Measurements from ENCODE around the gene HS6ST3. TPM values are rescaled to one million over a fixed set of nuclear protein-coding genes. Genes with fewer than 3 reads are reported as not detected.

The HS6ST3 gene
- total RNA-seq, 4 donors from 2014 or later: 0.16 to 0.27 TPM; not detected in 2

DNA sequence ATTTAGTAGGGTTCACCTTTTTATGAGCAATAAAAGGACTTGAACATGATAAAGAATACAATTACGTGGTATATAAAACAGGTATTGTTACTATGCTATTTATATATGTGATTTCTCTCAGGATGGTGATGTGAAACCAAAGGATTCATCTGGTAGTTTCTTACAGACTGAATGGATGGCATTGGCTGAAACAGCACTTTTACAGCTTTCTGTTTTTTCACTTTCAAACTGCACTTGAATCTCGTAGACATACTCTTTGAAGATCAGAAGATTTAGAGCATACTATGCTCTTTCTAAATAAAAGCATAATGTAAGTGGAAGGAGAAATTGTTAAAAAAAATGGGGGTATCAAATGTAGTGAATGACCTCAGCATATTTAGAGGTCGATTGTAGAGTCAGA, 354.8 kb downstream of the HS6ST3 start:
- Histone ChIP-seq H3K4me3 (no peak overlapping the region), H3K9me3 (no peaks in the 10 kb centered on the region), H3K27me3 (no peaks in the 10 kb centered on the region), H3K4me1 (no peaks in the 10 kb centered on the region), H3K27ac (no peak overlapping the region), H3K36me3 (no peaks in the 10 kb centered on the region)
- intact Hi-C loops (cut with DNase I; ENCODE audit: low total_unique reads) (no loop called here), in situ Hi-C loops (cut with MboI; ENCODE audit: low pct_ligation_motif_present in 1 of 4, low pct_unique_long_range_greater_than_20kb in 1 of 4, low sequenced_read_pairs in 3 of 4) (no loop called here)
- DNase-seq: no peak
- 28 to 38% methylated on average over 3 of the region's 3 CpGs for WGBS, 2 donors (ENCODE audit: low coverage in 1 of 2)
- TF ChIP-seq POLR2A (IDR thresholded peaks at IDR 0.05): no peak
- no peak for TF ChIP-seq EP300 (IDR thresholded peaks at IDR 0.05; ENCODE audit: low read depth)
- TF ChIP-seq, protein P1, sequence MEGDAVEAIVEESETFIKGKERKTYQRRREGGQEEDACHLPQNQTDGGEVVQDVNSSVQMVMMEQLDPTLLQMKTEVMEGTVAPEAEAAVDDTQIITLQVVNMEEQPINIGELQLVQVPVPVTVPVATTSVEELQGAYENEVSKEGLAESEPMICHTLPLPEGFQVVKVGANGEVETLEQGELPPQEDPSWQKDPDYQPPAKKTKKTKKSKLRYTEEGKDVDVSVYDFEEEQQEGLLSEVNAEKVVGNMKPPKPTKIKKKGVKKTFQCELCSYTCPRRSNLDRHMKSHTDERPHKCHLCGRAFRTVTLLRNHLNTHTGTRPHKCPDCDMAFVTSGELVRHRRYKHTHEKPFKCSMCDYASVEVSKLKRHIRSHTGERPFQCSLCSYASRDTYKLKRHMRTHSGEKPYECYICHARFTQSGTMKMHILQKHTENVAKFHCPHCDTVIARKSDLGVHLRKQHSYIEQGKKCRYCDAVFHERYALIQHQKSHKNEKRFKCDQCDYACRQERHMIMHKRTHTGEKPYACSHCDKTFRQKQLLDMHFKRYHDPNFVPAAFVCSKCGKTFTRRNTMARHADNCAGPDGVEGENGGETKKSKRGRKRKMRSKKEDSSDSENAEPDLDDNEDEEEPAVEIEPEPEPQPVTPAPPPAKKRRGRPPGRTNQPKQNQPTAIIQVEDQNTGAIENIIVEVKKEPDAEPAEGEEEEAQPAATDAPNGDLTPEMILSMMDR (IDR thresholded peaks at IDR 0.05): no peak
- TF ChIP-seq POLR2AphosphoS5 (IDR thresholded peaks at IDR 0.05): no peak

- 63 to 64% methylated on average over 1 of the region's 1 CpG for WGBS, 2 donors (ENCODE audit: low coverage in 1 of 2)
- H3K4me1 ChIP-seq: no peaks in the 10 kb centered on the region
- DNase-seq: no peak
- intact Hi-C loops (cut with DNase I; ENCODE audit: low total_unique reads): no loop called here
- H3K4me3 ChIP-seq: no peak overlapping the region
- no peaks in the 10 kb centered on the region for H3K9me3 ChIP-seq
- in situ Hi-C loops (cut with MboI; ENCODE audit: low pct_ligation_motif_present in 1 of 4, low pct_unique_long_range_greater_than_20kb in 1 of 4, low sequenced_read_pairs in 3 of 4): no loop called here
- no peak overlapping the region for H3K27ac ChIP-seq
- H3K27me3 ChIP-seq: no peaks in the 10 kb centered on the region
- TF ChIP-seq EP300 (IDR thresholded peaks at IDR 0.05; ENCODE audit: low read depth) (no peak), POLR2A (IDR thresholded peaks at IDR 0.05) (no peak), POLR2AphosphoS5 (IDR thresholded peaks at IDR 0.05) (no peak)
- TF ChIP-seq, protein P1 (IDR thresholded peaks at IDR 0.05): no peak
- H3K36me3 ChIP-seq: no peaks in the 10 kb centered on the region
These were observed 360.0 kb downstream of the HS6ST3 start for GRCh38 chr13:96449920-96450319.

- H3K4me3 ChIP-seq: no peak overlapping the region
- H3K27me3 ChIP-seq: no peaks in the 10 kb centered on the region
- H3K4me1 ChIP-seq: no peaks in the 10 kb centered on the region
- in situ Hi-C loops (cut with MboI; ENCODE audit: low pct_ligation_motif_present in 1 of 4, low pct_unique_long_range_greater_than_20kb in 1 of 4, low sequenced_read_pairs in 3 of 4) (no loop called here), intact Hi-C loops (cut with DNase I; ENCODE audit: low total_unique reads) (no loop called here)
- no peaks in the 10 kb centered on the region for H3K36me3 ChIP-seq
- DNase-seq: no peak
- TF ChIP-seq POLR2A (IDR thresholded peaks at IDR 0.05): no peak
- TF ChIP-seq POLR2AphosphoS5 (IDR thresholded peaks at IDR 0.05): no peak
- TF ChIP-seq EP300 (IDR thresholded peaks at IDR 0.05; ENCODE audit: low read depth): no peak
- TF ChIP-seq, protein P1 (IDR thresholded peaks at IDR 0.05): no peak
- no peak overlapping the region for H3K27ac ChIP-seq
- WGBS, 2 donors (ENCODE audit: low coverage in 1 of 2): 54 to 60% methylated on average over 4 of the region's 4 CpGs
- H3K9me3 ChIP-seq: no peaks in the 10 kb centered on the region
These were observed 360.6 kb downstream of the HS6ST3 start for GRCh38 chr13:96450326-96451020.

GRCh38 chr13:96454466-96454865, 364.6 kb downstream of the HS6ST3 start:
- no peak for DNase-seq
- Histone ChIP-seq H3K36me3 (no peaks in the 10 kb centered on the region), H3K4me3 (no peak overlapping the region), H3K27ac (no peak overlapping the region), H3K9me3 (no peaks in the 10 kb centered on the region), H3K27me3 (no peaks in the 10 kb centered on the region), H3K4me1 (no peaks in the 10 kb centered on the region)
- TF ChIP-seq EP300 (IDR thresholded peaks at IDR 0.05; ENCODE audit: low read depth): no peak
- no peak for TF ChIP-seq POLR2A (IDR thresholded peaks at IDR 0.05)
- TF ChIP-seq, protein P1 (IDR thresholded peaks at IDR 0.05): no peak
- no peak for TF ChIP-seq POLR2AphosphoS5 (IDR thresholded peaks at IDR 0.05)
- intact Hi-C loops (cut with DNase I; ENCODE audit: low total_unique reads) (no loop called here), in situ Hi-C loops (cut with MboI; ENCODE audit: low pct_ligation_motif_present in 1 of 4, low pct_unique_long_range_greater_than_20kb in 1 of 4, low sequenced_read_pairs in 3 of 4) (no loop called here)
- WGBS, 2 donors (ENCODE audit: low coverage in 1 of 2): 0 to 12% methylated on average over 2 of the region's 2 CpGs

Measured in transverse colon (tissue), 4 donors.